ENCODE data around the gene C4BPB. TPM values are rescaled to one million over a fixed set of nuclear protein-coding genes. Genes with fewer than 3 reads are reported as not detected.

C4BPB gene
- total and polyA plus RNA-seq, 2 of the 8 experiments (the other 6 are each of a cell fraction or from before 2014, with no cell fraction given): not detected

- no peak overlapping the region for H2BK5ac ChIP-seq (ENCODE audit: low read depth, low read length)
- H2AK5ac ChIP-seq (ENCODE audit: low read depth, low read length): no peak overlapping the region
- H3K4me2 ChIP-seq (ENCODE audit: insufficient read depth in 1 of 2, low read depth in 2 of 2, low read length in 2 of 2): no peak overlapping the region
- H2BK12ac ChIP-seq (ENCODE audit: low read depth, low read length): no peak overlapping the region
- CTCF ChIA-PET (ENCODE audit: partially characterized antibody): no interaction called here
- H2BK120ac ChIP-seq (replicated peaks; ENCODE audit: low read depth, low read length): no peak overlapping the region
- no peaks in the 10 kb centered on the region for H3K4me1 ChIP-seq (replicated peaks in 1 of 4; ENCODE audit: control insufficient read depth in 3 of 4, insufficient read depth in 4 of 4, low read length in 3 of 4)
- DNase-seq (ENCODE audit: low read depth in 1 of 2, low spot score in 2 of 2) (no peak), FAIRE-seq (no peak)
- no peaks in the 10 kb centered on the region for H4K20me1 ChIP-seq (replicated peaks in 1 of 2; ENCODE audit: control insufficient read depth in 1 of 2, insufficient read depth in 2 of 2, low read length in 2 of 2)
- no peaks in the 10 kb centered on the region for H3K79me1 ChIP-seq (ENCODE audit: low read depth, low read length)
- H3K56ac ChIP-seq (replicated peaks; ENCODE audit: insufficient read length, low read depth, low read length): no peak overlapping the region
- no peak overlapping the region for H3K23ac ChIP-seq (ENCODE audit: insufficient read length)
- no peak overlapping the region for H4K8ac ChIP-seq (ENCODE audit: extremely low read depth, insufficient read depth, low read length)
- POLR2A ChIA-PET (ENCODE audit: partially characterized antibody): no interaction called here
- H3K36me3 ChIP-seq (ENCODE audit: control insufficient read depth in 2 of 4, insufficient read depth in 4 of 4, low read length in 3 of 4): no peaks in the 10 kb centered on the region
- H2AFZ ChIP-seq (ENCODE audit: low read length): no peak overlapping the region
- no peaks in the 10 kb centered on the region for H3K79me2 ChIP-seq (ENCODE audit: control insufficient read depth in 1 of 2, insufficient read depth in 2 of 2, low read length in 2 of 2)
- no peak overlapping the region for H3K27ac ChIP-seq (ENCODE audit: low read depth, low read length)
- H2BK15ac ChIP-seq (ENCODE audit: low read length): no peak overlapping the region
- no peak for TF ChIP-seq BCL11A (IDR thresholded peaks at IDR 0.05; ENCODE audit: low read depth in 2 of 2, low read length in 2 of 2)
- no peak overlapping the region for H3K14ac ChIP-seq (ENCODE audit: insufficient read length)
- no peak overlapping the region for H3K18ac ChIP-seq (ENCODE audit: extremely low read depth, low read length)
- no peaks in the 10 kb centered on the region for H3K27me3 ChIP-seq (replicated peaks in 1 of 4; ENCODE audit: control insufficient read depth in 3 of 4, extremely low read depth in 1 of 4, insufficient read depth in 3 of 4, low read length in 3 of 4)
- 92% methylated on average over 5 of the region's 5 CpGs; no CpG with 5 or more reads in 1 of the 2 experiments for WGBS, 2 experiments (ENCODE audit: extremely low coverage in 1 of 2, insufficient coverage in 1 of 2, insufficient read length in 1 of 2, insufficient replicate concordance in 2 of 2, low coverage in 1 of 2, low lambda C conversion rate in 2 of 2, missing lambda C conversion rate in 1 of 2)
- no peak overlapping the region for H4K5ac ChIP-seq (ENCODE audit: insufficient read length, low read depth, low read length)
- no peak overlapping the region for H4K91ac ChIP-seq (replicated peaks; ENCODE audit: insufficient read length, low read length)
- no peak overlapping the region for H3K4ac ChIP-seq (replicated peaks; ENCODE audit: insufficient read length, low read depth, low read length)
- no peak overlapping the region for H3K4me3 ChIP-seq (ENCODE audit: extremely low read depth in 1 of 4, insufficient read depth in 2 of 4, low read depth in 3 of 4, low read length in 4 of 4)
- H3K9ac ChIP-seq (replicated peaks in 1 of 4; ENCODE audit: extremely low read depth in 1 of 4, low read depth in 3 of 4, low read length in 3 of 4): no peak overlapping the region
- no peaks in the 10 kb centered on the region for H3K9me3 ChIP-seq (ENCODE audit: insufficient read depth in 2 of 2, low read depth in 1 of 2, low read length in 1 of 2)
- H2BK20ac ChIP-seq (ENCODE audit: low read length): no peak overlapping the region
- H3K23me2 ChIP-seq (ENCODE audit: low read depth, low read length): no peaks in the 10 kb centered on the region
Observed at GRCh38 chr1:207115269-207115668, 26.6 kb downstream of the C4BPB start.

All from H1 (cell line).